Osteoblast (primary cell): Measurements from ENCODE around the gene GTF3C4. TPM values are rescaled to one million over a fixed set of nuclear protein-coding genes. Genes with fewer than 3 reads are reported as not detected.

Experiments
- DNase-seq: peaks from one replicate; pipeline ENCODE4 v3.0.0; 2011; ENCODE audit warnings: low spot score, mixed read lengths; ENCODE audit not compliant: insufficient read length; ENCODE audit errors: missing footprints
- H2AFZ ChIP-seq: 2 replicates; pipeline ENCODE4 v1.6.0; 2011; ENCODE audit warnings: mild to moderate bottlenecking, low read length
- H3K27ac ChIP-seq: 2 replicates; pipeline ENCODE4 v1.5.1; 2011; ENCODE audit warnings: mild to moderate bottlenecking, low read depth, low read length, moderate library complexity
- H3K27me3 ChIP-seq: 2 replicates; pipeline ENCODE4 v1.6.0; 2012; ENCODE audit warnings: mild to moderate bottlenecking, control low read depth, inconsistent platforms, low read length, moderate library complexity; ENCODE audit not compliant: insufficient read depth
- H3K36me3 ChIP-seq: 2 replicates; pipeline ENCODE4 v1.5.1; 2011; ENCODE audit warnings: mild to moderate bottlenecking, low read length, control low read depth, moderate library complexity; ENCODE audit not compliant: insufficient read depth
- H3K4me1 ChIP-seq: 2 replicates; pipeline ENCODE4 v1.5.1; 2011; ENCODE audit warnings: mild to moderate bottlenecking, low read length, control low read depth, moderate library complexity; ENCODE audit not compliant: insufficient read depth
- H3K4me2 ChIP-seq: 2 replicates; pipeline ENCODE4 v1.6.0; 2011; ENCODE audit warnings: mild to moderate bottlenecking, low read length; ENCODE audit not compliant: insufficient read depth
- H3K4me3 ChIP-seq: fragments of 200-600 bp; sonication (generic); 3 replicates; pipeline ENCODE4 v1.5.1; 2012; ENCODE audit warnings: mild to moderate bottlenecking, low read length, inconsistent platforms; ENCODE audit not compliant: insufficient read depth
- H3K79me2 ChIP-seq: 2 replicates; pipeline ENCODE4 v1.6.0; 2012; ENCODE audit warnings: mild to moderate bottlenecking, low read length, control low read depth, inconsistent platforms; ENCODE audit not compliant: insufficient read depth
- H3K9me3 ChIP-seq: 2 replicates; pipeline ENCODE4 v1.5.1; 2011; ENCODE audit warnings: low read depth, low read length, control low read depth
- H4K20me1 ChIP-seq: 2 replicates; pipeline ENCODE4 v1.6.0; 2012; ENCODE audit warnings: mild to moderate bottlenecking, low read length, control low read depth; ENCODE audit not compliant: insufficient read depth
- total RNA-seq: library from RNA; depleted of rRNA; stranded (reverse); fragments of >200 nt; gene quantifications from 2 replicates; pipeline ENCODE4 v1.2.3, GENCODE V29; 2012
- TF ChIP-seq, protein P1 (sequence below): IDR thresholded peaks from 2 replicates; pipeline ENCODE4 v1.5.1; 2011; ENCODE audit warnings: mild to moderate bottlenecking, low read depth, low read length, moderate library complexity; ENCODE audit errors: extremely low read depth

Gene GTF3C4
- total RNA-seq, 1 donor, result 21.7 TPM

DNA sequence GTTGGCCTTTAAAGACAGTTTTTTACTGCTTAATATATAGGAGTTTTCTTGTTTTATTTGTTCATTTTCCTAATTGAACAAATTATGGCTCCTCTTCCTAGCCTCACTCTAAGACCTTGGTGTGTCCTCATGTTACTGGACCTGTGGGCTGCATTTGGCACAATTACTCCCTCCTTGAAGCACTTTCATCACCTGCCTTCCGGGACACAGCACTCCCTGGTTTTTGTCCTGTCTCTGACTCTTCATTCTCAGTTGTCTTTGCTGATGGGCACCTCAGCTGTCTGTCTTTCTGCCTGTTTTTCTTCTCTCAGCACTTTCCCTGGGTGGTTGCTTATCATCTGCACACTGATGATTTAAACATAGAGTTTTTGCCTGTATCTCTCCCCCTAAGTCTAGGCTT is 13.6 kb downstream of the GTF3C4 start:
- DNase-seq, result peak; percentile 1
- Histone ChIP-seq H4K20me1 (peaks cover 25% of the 10 kb centered on the region), H2AFZ (no peak overlapping the region), H3K4me1 (no peaks in the 10 kb centered on the region), H3K27ac (no peak overlapping the region), H3K9me3 (no peaks in the 10 kb centered on the region), H3K36me3 (peaks cover 53% of the 10 kb centered on the region), H3K27me3 (no peaks in the 10 kb centered on the region), H3K79me2 (peaks cover 57% of the 10 kb centered on the region), H3K4me3 (no peak overlapping the region), H3K4me2 (no peak overlapping the region)
- TF ChIP-seq, protein P1, sequence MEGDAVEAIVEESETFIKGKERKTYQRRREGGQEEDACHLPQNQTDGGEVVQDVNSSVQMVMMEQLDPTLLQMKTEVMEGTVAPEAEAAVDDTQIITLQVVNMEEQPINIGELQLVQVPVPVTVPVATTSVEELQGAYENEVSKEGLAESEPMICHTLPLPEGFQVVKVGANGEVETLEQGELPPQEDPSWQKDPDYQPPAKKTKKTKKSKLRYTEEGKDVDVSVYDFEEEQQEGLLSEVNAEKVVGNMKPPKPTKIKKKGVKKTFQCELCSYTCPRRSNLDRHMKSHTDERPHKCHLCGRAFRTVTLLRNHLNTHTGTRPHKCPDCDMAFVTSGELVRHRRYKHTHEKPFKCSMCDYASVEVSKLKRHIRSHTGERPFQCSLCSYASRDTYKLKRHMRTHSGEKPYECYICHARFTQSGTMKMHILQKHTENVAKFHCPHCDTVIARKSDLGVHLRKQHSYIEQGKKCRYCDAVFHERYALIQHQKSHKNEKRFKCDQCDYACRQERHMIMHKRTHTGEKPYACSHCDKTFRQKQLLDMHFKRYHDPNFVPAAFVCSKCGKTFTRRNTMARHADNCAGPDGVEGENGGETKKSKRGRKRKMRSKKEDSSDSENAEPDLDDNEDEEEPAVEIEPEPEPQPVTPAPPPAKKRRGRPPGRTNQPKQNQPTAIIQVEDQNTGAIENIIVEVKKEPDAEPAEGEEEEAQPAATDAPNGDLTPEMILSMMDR, result no peak

- Histone ChIP-seq H3K4me2 (no peak overlapping the region), H3K27me3 (no peaks in the 10 kb centered on the region), H3K4me3 (no peak overlapping the region), H2AFZ (no peak overlapping the region), H3K79me2 (peaks cover 4% of the 10 kb centered on the region), H3K9me3 (no peaks in the 10 kb centered on the region), H3K4me1 (no peaks in the 10 kb centered on the region), H3K36me3 (peaks cover 47% of the 10 kb centered on the region), H4K20me1 (peaks cover 3% of the 10 kb centered on the region), H3K27ac (no peak overlapping the region)
- DNase-seq, result no peak
- TF ChIP-seq, protein P1, result no peak
Measured at GRCh38 chr9:132690696-132691095, 20.4 kb downstream of the GTF3C4 start.

GRCh38 chr9:132694144-132694543 is 23.9 kb downstream of the GTF3C4 start:
- no peak overlapping the region for H2AFZ ChIP-seq
- TF ChIP-seq, protein P1, result no peak
- H3K27ac ChIP-seq, result no peak overlapping the region
- H3K4me3 ChIP-seq, result no peak overlapping the region
- no peak for DNase-seq
- no peaks in the 10 kb centered on the region for H3K79me2 ChIP-seq
- peaks cover 10% of the 10 kb centered on the region for H3K9me3 ChIP-seq
- peaks cover 3% of the 10 kb centered on the region for H4K20me1 ChIP-seq
- H3K27me3 ChIP-seq, result no peaks in the 10 kb centered on the region
- H3K4me1 ChIP-seq, result no peaks in the 10 kb centered on the region
- H3K4me2 ChIP-seq, result no peak overlapping the region
- H3K36me3 ChIP-seq, result peaks cover 19% of the 10 kb centered on the region

DNA sequence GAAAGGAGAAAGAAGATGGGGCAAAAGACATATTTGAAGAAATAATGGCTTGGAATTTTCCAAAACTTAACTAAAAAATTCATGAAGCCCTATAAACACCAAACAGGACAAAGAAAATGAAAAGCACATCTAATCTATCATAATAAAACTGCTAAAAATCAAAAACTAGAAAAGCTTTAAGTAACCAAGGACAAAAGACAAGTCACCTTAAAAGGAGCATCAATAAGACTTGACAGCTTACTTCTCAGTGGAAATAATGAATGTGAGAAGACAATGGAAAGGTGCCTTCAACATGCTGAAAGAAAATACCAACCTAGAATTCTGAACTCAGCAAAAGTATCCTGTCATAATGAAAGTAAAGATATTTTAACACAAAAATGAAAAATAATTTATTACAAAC is 27.0 kb downstream of the GTF3C4 start:
- Histone ChIP-seq H3K36me3 (no peaks in the 10 kb centered on the region), H3K4me2 (no peak overlapping the region), H3K4me1 (no peaks in the 10 kb centered on the region), H3K9me3 (peaks cover 10% of the 10 kb centered on the region), H3K27me3 (no peaks in the 10 kb centered on the region), H3K4me3 (no peak overlapping the region), H3K79me2 (no peaks in the 10 kb centered on the region), H2AFZ (no peak overlapping the region), H3K27ac (no peak overlapping the region), H4K20me1 (no peaks in the 10 kb centered on the region)
- TF ChIP-seq, protein P1, result no peak
- DNase-seq, result no peak
